GM23248 (cell line): ENCODE data around the gene DIAPH3.

ENCODE experiments used
- EZH2 ChIP-seq: fragments of 200-600 bp; sonication (generic); IDR thresholded peaks from 2 replicates; pipeline ENCODE4 v1.6.1; 2018; ENCODE audit warnings: antibody characterized with exemption, mild to moderate bottlenecking; ENCODE audit not compliant: insufficient read depth, poor library complexity, severe bottlenecking
- EZH2phosphoT487 ChIP-seq: fragments of 200-600 bp; sonication (generic); IDR thresholded peaks from 2 replicates; pipeline ENCODE4 v1.6.1; 2018; ENCODE audit warnings: antibody characterized with exemption, moderate library complexity, mild to moderate bottlenecking, low read depth; ENCODE audit not compliant: insufficient read depth

DNA sequence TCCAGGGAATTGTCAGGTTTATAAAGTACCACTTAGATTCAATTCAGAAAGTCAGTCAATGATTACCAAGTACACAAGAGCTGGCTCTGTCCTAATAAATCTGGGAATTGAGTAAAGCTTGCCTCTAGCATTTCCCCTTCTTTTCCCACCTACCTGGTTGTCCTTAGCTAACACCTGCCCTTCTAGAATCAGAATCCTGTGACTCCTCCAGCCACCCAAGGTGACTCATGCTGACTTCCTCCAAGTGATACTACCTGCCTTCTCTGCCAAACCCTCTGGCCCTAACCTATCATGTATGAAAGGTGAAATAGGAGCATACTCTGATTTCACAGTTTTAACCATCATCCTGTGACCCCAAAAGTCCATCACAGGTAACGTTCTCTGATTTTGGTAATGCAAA is 151.2 kb downstream of the DIAPH3 start:
- TF ChIP-seq EZH2 (no peak), EZH2phosphoT487 (no peak)
